ENCODE results near the gene TRIM31.

TRIM31 gene

GRCh38 chr6:30075790-30076732 lies 36.8 kb downstream of the TRIM31 start:
- DNase-seq (no peak), ATAC-seq (peak; percentile 33)
- Mint-ChIP-seq H3K9me3 (no peaks in the 10 kb centered on the region), H3K4me1 (peaks cover 32% of the 10 kb centered on the region), H3K27me3 (peaks cover 87% of the 10 kb centered on the region), H3K27ac (peak overlapping the region in 1 of 2 donors; percentile 69), H3K4me3 (peak overlapping the region; percentile 72 to 83)

DNA sequence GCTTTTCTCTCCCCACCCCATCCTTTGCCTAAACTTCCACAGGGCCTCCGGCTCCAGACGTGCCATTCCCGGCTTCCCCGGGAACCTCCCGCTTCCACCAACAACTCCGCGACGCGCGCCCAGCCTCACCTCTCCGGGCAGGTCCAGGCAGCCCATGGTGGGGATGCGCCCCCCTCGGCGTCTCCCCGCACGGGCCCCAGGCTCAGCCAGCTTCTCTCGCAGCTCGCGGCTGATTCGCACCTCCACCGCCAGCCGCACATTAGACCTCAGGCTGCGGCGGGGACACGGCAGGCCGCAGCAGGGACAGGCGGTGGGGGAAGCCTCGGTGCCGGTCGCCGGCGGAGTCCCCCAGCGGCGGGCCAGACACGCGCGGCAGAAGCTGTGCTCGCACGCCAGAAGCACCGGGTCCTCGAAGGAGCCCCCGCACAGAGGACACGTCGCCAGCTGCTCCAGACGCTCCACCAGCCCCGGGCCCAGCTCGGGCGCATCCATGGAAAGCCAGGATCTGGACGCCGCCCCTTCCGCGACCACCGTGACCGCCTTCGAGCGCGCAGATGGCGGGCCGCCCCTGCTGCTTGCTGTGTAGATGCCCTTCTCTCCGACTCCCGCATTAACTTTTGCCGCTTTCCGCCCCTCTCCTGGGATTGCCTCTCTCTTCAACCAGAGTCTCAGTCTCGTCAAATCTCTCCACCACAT lies 37.6 kb downstream of the TRIM31 start, which contains the start of gene RNF39:
Gene RNF39, minus strand, starts transcription at position 676 of the 696 bp plus-strand sequence. Its CDS starts 184 bp downstream, at position 492.
- no peak for DNase-seq
- H3K27ac Mint-ChIP-seq = peak within 1 kb of the TSS in 1 of 2 donors; percentile 69

DNA sequence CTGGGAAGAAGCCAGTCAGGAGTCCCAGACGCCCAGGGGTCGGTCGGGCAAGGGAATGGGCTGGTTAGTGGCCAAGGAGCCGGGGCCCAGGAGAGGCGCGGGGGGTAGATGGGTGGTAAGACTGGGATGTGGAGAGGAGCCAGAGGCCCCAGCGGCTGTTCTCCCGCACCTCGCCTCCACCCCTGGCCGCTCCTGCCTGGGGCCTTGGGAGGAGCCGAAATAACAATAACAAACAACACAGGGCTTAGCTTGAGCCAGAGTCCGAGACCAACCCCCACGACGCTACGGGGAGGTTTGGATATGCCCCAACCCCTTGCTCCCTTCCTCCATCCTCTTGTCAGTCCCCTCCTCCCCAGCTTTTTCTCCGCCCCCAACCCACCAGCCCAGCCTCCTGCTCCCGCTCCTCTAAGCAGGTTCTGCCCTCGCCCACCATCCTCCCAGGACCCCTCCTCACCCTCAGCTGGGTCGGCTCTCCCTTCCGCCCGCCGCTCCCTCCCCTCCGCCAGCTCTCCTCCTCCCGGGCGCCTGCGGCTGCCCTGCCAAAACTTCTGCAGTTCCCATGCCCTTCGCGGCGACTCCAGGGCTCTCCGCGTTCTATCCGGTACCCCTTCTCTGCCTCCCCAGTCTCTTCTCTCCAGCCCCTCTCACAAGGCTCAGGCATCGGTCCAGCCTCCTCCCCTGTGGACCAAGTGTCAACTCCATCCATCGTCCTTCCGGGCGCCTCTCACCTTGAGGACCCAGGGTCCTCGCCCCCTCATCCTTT lies 38.4 kb downstream of the TRIM31 start:
- Mint-ChIP-seq H3K4me1 (peaks cover 44% of the 10 kb centered on the region), H3K27ac (no peak overlapping the region)
- no peak for ATAC-seq

More for the DNA sequence above, 37.6 kb downstream of the TRIM31 start, which contains the start of gene RNF39:
- Mint-ChIP-seq H3K4me1 (peaks cover 40% of the 10 kb centered on the region), H3K9me3 (no peaks in the 10 kb centered on the region), H3K4me3 (peak within 1 kb of the TSS; percentile 72 to 83), H3K27me3 (peaks cover 95% of the 10 kb centered on the region)
- ATAC-seq = peak; percentile 21

GRCh38 chr6:30073489-30074235 lies 39.2 kb downstream of the TRIM31 start:
- Mint-ChIP-seq H3K4me1 (peaks cover 46% of the 10 kb centered on the region), H3K4me3 (peak overlapping the region in 1 of 2 donors; percentile 75), H3K9me3 (no peaks in the 10 kb centered on the region), H3K27me3 (peaks cover 89% of the 10 kb centered on the region), H3K27ac (no peak overlapping the region)
- DNase-seq (no peak), ATAC-seq (no peak)

More for the DNA sequence above, 38.4 kb downstream of the TRIM31 start:
- Mint-ChIP-seq H3K9me3 (no peaks in the 10 kb centered on the region), H3K27me3 (peaks cover 97% of the 10 kb centered on the region), H3K4me3 (peak overlapping the region; percentile 59 to 75)
- DNase-seq = no peak

DNA sequence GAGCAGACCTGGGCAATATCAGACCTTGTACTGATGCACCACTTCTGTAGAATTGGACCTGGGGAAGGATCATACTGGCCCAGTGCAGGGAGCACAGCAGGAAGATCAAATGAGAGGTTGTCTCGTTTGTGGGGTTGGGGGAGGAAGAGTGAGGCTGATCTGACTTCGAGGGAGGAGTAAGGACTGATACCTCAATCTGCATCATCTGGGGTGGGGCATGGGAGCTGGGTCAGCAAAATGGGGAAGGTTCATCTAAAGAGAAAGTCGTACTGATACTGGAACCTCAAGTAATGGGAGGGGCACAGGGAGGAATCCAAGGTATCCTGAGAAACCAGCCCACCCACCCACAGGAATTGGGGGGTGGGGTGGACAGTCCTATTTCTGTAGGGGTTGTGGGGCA lies 41.0 kb downstream of the TRIM31 start:
- peaks cover 71% of the 10 kb centered on the region for H3K27me3 Mint-ChIP-seq
- ATAC-seq = no peak
- H3K4me3 Mint-ChIP-seq = peak overlapping the region in 1 of 2 donors; percentile 38
- H3K4me1 Mint-ChIP-seq = peaks cover 56% of the 10 kb centered on the region
- H3K27ac Mint-ChIP-seq = no peak overlapping the region
- H3K9me3 Mint-ChIP-seq = no peaks in the 10 kb centered on the region
- no peak for DNase-seq

- peak in 1 of 2 donors; percentile 28 for DNase-seq
- Mint-ChIP-seq H3K4me3 (peak overlapping the region in 1 of 2 donors; percentile 38), H3K9me3 (no peaks in the 10 kb centered on the region), H3K27me3 (peaks cover 65% of the 10 kb centered on the region), H3K27ac (no peak overlapping the region), H3K4me1 (peaks cover 58% of the 10 kb centered on the region)
- ATAC-seq = no peak
Measured at GRCh38 chr6:30071081-30071818, 41.6 kb downstream of the TRIM31 start.

DNA sequence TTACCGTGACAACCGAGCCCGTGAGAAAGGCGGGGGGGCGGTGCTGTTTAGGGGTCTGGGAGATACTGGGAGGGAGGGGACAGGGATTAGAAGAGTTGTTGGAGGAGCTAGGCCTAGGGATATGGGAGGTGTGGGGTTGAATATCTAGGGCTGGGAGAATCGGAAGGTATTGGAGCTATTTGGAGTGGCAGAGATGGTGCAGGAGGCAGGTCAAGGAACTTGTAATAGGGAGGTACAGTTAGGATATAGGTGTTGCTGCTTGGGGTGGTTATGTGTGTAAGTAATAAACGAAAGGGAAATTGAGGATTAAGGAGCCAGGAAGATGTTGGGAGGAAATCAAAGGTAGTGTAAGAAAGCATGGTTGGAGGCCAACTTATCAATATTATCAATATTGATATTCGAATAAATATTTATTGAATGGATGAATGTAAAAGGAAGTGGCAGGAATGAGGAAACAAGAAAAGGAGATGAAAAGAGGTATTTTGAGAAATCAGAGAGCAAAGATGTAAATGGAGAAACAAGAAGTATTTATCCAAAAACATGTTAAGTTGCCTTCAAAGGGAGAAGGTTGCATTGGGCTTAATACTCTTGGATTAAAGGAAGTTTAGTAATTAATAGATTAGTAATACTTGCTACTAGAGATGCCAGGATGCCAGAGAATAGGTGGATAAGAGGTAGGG lies 45.3 kb downstream of the TRIM31 start:
- Mint-ChIP-seq H3K4me3 (peak overlapping the region; percentile 90 to 95), H3K4me1 (peaks cover 57% of the 10 kb centered on the region), H3K9me3 (peaks cover 0 to 5% of the 10 kb centered on the region in 2 donors), H3K27ac (peak overlapping the region; percentile 96), H3K27me3 (peaks cover 28% of the 10 kb centered on the region)
- ATAC-seq = no peak
- no peak for DNase-seq

GRCh38 chr6:30066577-30067459 lies 46.1 kb downstream of the TRIM31 start, which contains the start of gene PPP1R11:
Gene PPP1R11 (plus strand): TSS chr6:30067198. CDS start chr6:30067411, 213 bp downstream.
- DNase-seq (peak; percentile 97 to 99), ATAC-seq (peak; percentile 98)
- Mint-ChIP-seq H3K27ac (peak within 1 kb of the TSS; percentile 96), H3K9me3 (peaks cover 0 to 5% of the 10 kb centered on the region in 2 donors), H3K4me3 (peak within 1 kb of the TSS; percentile 90 to 95), H3K4me1 (peaks cover 60% of the 10 kb centered on the region), H3K27me3 (peaks cover 20% of the 10 kb centered on the region)

DNA sequence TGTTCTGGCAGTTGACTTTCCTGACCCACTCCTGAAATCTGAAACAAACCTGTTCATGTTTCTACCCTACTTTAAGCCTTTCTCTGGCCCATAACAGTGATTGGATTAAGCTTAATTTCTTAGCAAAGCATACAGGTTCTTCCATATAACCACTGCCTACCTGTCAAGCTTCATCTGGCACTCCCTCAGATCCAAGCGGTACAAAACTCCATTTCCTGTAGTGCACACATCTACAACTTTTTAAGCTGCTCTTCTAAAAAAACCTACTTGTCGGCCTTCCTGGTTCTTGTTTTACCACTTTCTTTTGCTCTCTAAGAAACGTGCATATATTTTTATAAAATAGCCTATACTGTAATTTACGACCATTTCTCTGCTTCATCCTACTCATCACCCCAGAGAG lies 46.8 kb downstream of the TRIM31 start:
- H3K27me3 Mint-ChIP-seq = peaks cover 13% of the 10 kb centered on the region
- H3K4me3 Mint-ChIP-seq = peak overlapping the region; percentile 90 to 95
- H3K9me3 Mint-ChIP-seq = peaks cover 0 to 5% of the 10 kb centered on the region in 2 donors
- H3K27ac Mint-ChIP-seq = peak overlapping the region; percentile 96
- DNase-seq (no peak), ATAC-seq (no peak)
- peaks cover 56% of the 10 kb centered on the region for H3K4me1 Mint-ChIP-seq

GRCh38 chr6:30063315-30063714 lies 49.6 kb downstream of the TRIM31 start:
- Mint-ChIP-seq H3K4me3 (peak overlapping the region in 1 of 2 donors; percentile 57), H3K27ac (no peak overlapping the region), H3K9me3 (peaks cover 0 to 5% of the 10 kb centered on the region in 2 donors), H3K4me1 (peaks cover 54% of the 10 kb centered on the region), H3K27me3 (no peaks in the 10 kb centered on the region)
- ATAC-seq (no peak), DNase-seq (no peak)

DNA sequence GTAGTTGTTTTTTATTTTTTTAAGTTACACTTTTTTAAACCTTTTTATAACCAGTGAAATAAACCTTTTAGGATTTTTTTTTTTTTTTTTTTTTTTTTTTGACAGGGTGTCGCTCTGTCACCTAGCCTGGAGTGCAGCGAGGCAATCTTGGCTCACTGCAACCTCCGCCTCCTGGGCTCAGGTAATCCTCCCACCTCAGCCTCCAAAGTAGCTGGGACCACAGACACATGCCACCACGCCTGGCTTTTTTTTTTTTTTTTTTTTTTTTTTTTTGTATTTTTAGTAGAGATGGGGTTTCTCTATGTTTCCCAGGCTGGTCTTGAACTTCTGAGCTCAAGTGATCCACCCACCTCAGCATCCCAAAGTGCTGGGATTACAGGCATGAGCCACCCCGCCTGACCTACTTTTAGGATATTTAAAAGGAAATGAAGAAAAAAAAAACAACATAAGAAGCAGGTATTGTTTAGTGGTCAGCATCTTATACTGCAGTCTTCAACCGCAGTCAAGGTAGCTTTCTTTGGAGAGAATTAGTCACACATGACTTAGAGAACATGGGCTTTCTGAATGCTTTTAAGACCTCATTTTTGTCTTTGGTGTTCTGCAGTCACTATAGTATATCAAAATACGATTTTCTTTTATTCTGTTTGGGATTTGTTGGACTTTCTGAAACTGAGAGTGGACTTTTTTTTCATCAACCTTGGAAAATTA lies 50.3 kb downstream of the TRIM31 start:
- Mint-ChIP-seq H3K9me3 (peaks cover 0 to 5% of the 10 kb centered on the region in 2 donors), H3K4me1 (peaks cover 47% of the 10 kb centered on the region), H3K4me3 (peak overlapping the region; percentile 97 to 99), H3K27me3 (no peaks in the 10 kb centered on the region), H3K27ac (peak overlapping the region in 1 of 2 donors; percentile 71)
- ATAC-seq = no peak
- DNase-seq = no peak

GRCh38 chr6:30061858-30062458 lies 50.9 kb downstream of the TRIM31 start:
- Mint-ChIP-seq H3K9me3 (peaks cover 0 to 5% of the 10 kb centered on the region in 2 donors), H3K4me1 (peaks cover 43% of the 10 kb centered on the region)

More at GRCh38 chr6:30061858-30062458, 50.9 kb downstream of the TRIM31 start:
- peak; percentile 66 for ATAC-seq
- DNase-seq = no peak
- Mint-ChIP-seq H3K4me3 (peak overlapping the region; percentile 97 to 99), H3K27ac (peak overlapping the region; percentile 96 to 97), H3K27me3 (no peaks in the 10 kb centered on the region)

All from stimulated activated naive CD8-positive, alpha-beta T cell treated with anti-CD3 and anti-CD28 coated beads, Interleukin-15, amount 100 ng/mL, for 72 hours (primary cell).